Kidney (tissue), 14 donors: ENCODE data around the gene PCDHGA8. TPM values are rescaled to one million over a fixed set of nuclear protein-coding genes. Genes with fewer than 3 reads are reported as not detected.

Source experiments
- DNase-seq, 5 donors: peaks; one replicate each; pipeline ENCODE4 v3.0.0-alpha.2; 2013 to 2020
- FAIRE-seq: peaks from 2 replicates; lab custom pipeline; 2012; peaks lifted over from hg19 to GRCh38; lab: Jason Lieb, UNC
- H3K27ac ChIP-seq, 2 donors: one replicate each; pipeline ENCODE4 v1.7.0; 2013; ENCODE audit warnings: low read depth in 2 of 2, low read length in 2 of 2, inconsistent platforms in 1 of 2
- H3K27me3 ChIP-seq: one replicate; pipeline ENCODE4 v1.7.1; 2013; ENCODE audit warnings: low read length, inconsistent platforms; ENCODE audit not compliant: control insufficient read depth, insufficient read depth
- H3K36me3 ChIP-seq, 3 donors: one replicate each; pipeline versions ENCODE4 v1.7.0 to v1.7.1; 2013; ENCODE audit warnings: low read length in 3 of 3, control low read depth in 1 of 3, inconsistent platforms in 1 of 3; ENCODE audit not compliant: insufficient read depth in 3 of 3, control insufficient read depth in 2 of 3
- H3K4me1 ChIP-seq, 3 donors: one replicate each; pipeline versions ENCODE4 v1.7.0 to v1.7.1; 2013; ENCODE audit warnings: low read length in 3 of 3, inconsistent platforms in 1 of 3, low read depth in 1 of 3; ENCODE audit not compliant: control insufficient read depth in 2 of 3, insufficient read depth in 2 of 3
- H3K4me3 ChIP-seq, 3 donors: one replicate each; pipeline versions ENCODE4 v1.7.0 to v1.8.1; 2013; ENCODE audit warnings: low read length in 3 of 3, control low read depth in 1 of 3, inconsistent platforms in 1 of 3
- H3K9ac ChIP-seq, 3 donors: one replicate each; pipeline versions ENCODE4 v1.7.0 to v1.7.1; 2013; ENCODE audit warnings: low read length in 3 of 3, control low read depth in 1 of 3, inconsistent platforms in 1 of 3
- H3K9me3 ChIP-seq, 3 donors: one replicate each; pipeline versions ENCODE4 v1.7.0 to v1.7.1; 2013; ENCODE audit warnings: low read length in 3 of 3, control low read depth in 1 of 3, inconsistent platforms in 1 of 3; ENCODE audit not compliant: control insufficient read depth in 2 of 3, insufficient read depth in 1 of 3
- intact Hi-C: fragments of 100-400 bp; cut with DNase I; formaldehyde crosslinking; loops from one replicate; pipeline ENCODE4 v1.11.1; 2022
- polyA plus RNA-seq: library from polyadenylated mRNA; stranded (reverse); fragments of 350-450 nt; fragmentation: Illumina TruSeq; extraction: RNeasy Lipid Tissue Mini Kit (QIAGEN cat#74804); gene quantifications from one replicate; pipeline ENCODE4 v1.2.3, GENCODE V29; 2014; ENCODE audit warnings: low read depth, low replicate concordance; ENCODE audit not compliant: insufficient read depth
- total RNA-seq: library from RNA; stranded (reverse); fragmentation: NEBNext Ultra II Directional; extraction: Animal tissue kit (Norgen Biotek cat#: 25700); gene quantifications from one replicate; pipeline ENCODE4 v1.2.1, GENCODE V29; 2021
- TF ChIP-seq, protein P1 (sequence below): IDR thresholded peaks from 3 replicates; pipeline ENCODE4 v1.5.1; 2012; ENCODE audit warnings: mild to moderate bottlenecking, moderate library complexity, borderline replicate concordance; ENCODE audit not compliant: insufficient read depth; ENCODE audit errors: extremely low read depth
- donor health status: control.
- donor health status: control.
- donor health status: control.
- donor health status: control.
- donor health status: control.
- donor health status: DM: yes; HTN: yes; CAD: no.
- donor health status: Normal renal cell carcinoma (clear cell type).

Gene PCDHGA8
- total and polyA plus RNA-seq, 2 donors from 2014 or later, result 0.09 to 1.8 TPM

DNA sequence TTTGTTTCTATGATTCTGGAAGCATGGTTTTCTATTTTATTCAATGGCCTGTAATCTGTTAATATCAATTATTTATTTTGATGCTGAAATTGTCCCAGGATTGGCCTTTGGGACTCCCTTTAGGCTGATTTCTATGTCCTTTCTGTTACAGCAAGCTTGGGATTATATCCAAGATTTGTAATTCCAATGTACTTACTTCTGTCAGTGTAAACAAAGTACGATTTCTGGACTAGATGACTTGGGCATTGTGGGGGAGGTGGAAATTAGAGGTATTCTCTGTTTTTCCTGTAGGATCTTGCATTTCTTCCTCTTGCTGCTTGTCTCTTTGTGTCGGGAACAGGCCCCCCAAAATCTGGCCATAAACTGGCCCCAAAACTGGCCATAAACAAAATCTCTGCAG is 41.6 kb downstream of the PCDHGA8 start:
- no peaks in the 10 kb centered on the region for H3K27me3 ChIP-seq
- TF ChIP-seq, protein P1, sequence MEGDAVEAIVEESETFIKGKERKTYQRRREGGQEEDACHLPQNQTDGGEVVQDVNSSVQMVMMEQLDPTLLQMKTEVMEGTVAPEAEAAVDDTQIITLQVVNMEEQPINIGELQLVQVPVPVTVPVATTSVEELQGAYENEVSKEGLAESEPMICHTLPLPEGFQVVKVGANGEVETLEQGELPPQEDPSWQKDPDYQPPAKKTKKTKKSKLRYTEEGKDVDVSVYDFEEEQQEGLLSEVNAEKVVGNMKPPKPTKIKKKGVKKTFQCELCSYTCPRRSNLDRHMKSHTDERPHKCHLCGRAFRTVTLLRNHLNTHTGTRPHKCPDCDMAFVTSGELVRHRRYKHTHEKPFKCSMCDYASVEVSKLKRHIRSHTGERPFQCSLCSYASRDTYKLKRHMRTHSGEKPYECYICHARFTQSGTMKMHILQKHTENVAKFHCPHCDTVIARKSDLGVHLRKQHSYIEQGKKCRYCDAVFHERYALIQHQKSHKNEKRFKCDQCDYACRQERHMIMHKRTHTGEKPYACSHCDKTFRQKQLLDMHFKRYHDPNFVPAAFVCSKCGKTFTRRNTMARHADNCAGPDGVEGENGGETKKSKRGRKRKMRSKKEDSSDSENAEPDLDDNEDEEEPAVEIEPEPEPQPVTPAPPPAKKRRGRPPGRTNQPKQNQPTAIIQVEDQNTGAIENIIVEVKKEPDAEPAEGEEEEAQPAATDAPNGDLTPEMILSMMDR, result no peak
- intact Hi-C loops, result no loop called here
- no peak overlapping the region for H3K9ac ChIP-seq
- H3K9me3 ChIP-seq, result peaks cover 2 to 48% (median 16%) of the 10 kb centered on the region in 3 donors
- no peak overlapping the region for H3K27ac ChIP-seq
- DNase-seq (no peak), FAIRE-seq (no peak)
- H3K4me1 ChIP-seq, result no peaks in the 10 kb centered on the region
- no peaks in the 10 kb centered on the region for H3K36me3 ChIP-seq
- no peak overlapping the region for H3K4me3 ChIP-seq

DNA sequence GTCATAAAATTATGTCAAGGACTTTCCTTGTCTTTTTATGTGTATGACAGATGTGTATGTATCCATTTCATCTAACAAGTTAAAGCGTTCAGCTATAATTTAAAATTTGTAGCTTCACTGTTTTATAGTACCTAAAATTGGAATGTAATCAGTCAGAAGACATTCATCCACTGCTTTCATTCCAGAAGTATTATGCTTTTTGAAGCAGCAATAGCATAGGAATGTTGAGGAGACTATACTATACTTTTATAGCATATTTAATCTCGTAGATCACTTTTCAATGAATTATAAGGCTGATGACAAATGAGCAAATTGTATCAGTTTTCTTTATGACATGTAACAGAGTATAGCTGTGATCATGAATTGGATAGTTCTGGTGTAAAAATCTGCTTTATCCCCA is 44.8 kb downstream of the PCDHGA8 start:
- H3K27ac ChIP-seq, result no peak overlapping the region
- DNase-seq, result no peak
- intact Hi-C loops, result no loop called here
- no peak overlapping the region for H3K9ac ChIP-seq
- no peaks in the 10 kb centered on the region for H3K36me3 ChIP-seq
- TF ChIP-seq, protein P1, result no peak
- no peaks in the 10 kb centered on the region for H3K4me1 ChIP-seq
- FAIRE-seq, result no peak
- H3K9me3 ChIP-seq, result peaks cover 3 to 45% (median 10%) of the 10 kb centered on the region in 3 donors
- no peak overlapping the region for H3K4me3 ChIP-seq
- no peaks in the 10 kb centered on the region for H3K27me3 ChIP-seq

DNA sequence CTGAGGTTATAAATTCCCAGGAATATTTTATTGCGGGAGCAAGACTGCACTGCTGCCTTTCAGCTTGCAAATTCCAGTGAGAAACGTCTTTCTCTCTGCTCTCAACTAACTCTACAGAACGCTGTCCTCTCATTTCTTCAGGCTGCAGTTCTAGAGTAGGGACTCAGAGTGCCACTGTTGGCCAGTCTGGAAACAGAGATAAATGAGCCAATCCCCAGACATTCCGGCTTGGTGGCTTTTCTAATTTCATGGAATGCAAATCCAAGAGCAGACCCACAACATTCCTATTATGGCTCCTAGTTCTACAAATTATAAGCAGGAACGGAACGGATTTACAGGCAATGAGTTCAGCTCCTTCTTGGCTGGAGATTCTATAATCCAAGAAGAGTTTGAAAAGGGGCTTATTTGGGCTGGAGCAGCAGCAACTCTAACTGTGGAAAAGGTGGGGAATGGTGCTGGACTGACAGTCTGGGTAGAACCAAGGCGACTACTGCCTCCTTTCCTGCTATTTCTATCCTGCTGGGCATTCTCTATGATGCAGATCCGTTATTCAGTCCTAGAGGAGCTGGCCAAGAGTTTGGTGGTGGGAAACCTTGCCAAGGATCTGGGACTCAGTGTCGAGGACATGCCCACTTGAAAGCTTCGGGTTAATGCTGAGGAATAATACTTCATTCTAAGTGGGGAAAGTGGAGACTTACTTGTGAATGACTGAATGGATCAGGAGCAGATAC is 47.1 kb downstream of the PCDHGA8 start:
- no peak overlapping the region for H3K27ac ChIP-seq
- FAIRE-seq (no peak), DNase-seq (no peak)
- H3K36me3 ChIP-seq, result no peaks in the 10 kb centered on the region
- peaks cover 3 to 31% (median 11%) of the 10 kb centered on the region in 3 donors for H3K9me3 ChIP-seq
- no peak overlapping the region for H3K9ac ChIP-seq
- intact Hi-C loops, result no loop called here
- no peak overlapping the region for H3K4me3 ChIP-seq
- TF ChIP-seq, protein P1, result no peak
- no peaks in the 10 kb centered on the region for H3K4me1 ChIP-seq
- no peaks in the 10 kb centered on the region for H3K27me3 ChIP-seq
